Medulla oblongata (tissue), 1 donor: ENCODE results near the gene TGFBR3L.
"Not testable (repeated sequence)": the region's sequence is repeated elsewhere in the genome, so short reads cannot be mapped to it uniquely, and the experiment has no call there.

Source experiments
- DNase-seq: peaks from one replicate; pipeline ENCODE4 v3.0.0-alpha.2; 2015; ENCODE audit errors: extremely low spot score

The TGFBR3L gene

GRCh38 chr19:7959211-7959610, 44.6 kb downstream of the TGFBR3L start:
- no peak for DNase-seq

- not testable (repeated sequence) for DNase-seq
These were observed 46.5 kb downstream of the TGFBR3L start for GRCh38 chr19:7961082-7961481.

- no peak for DNase-seq
These were observed 47.4 kb downstream of the TGFBR3L start for GRCh38 chr19:7961920-7962626.

- DNase-seq = no peak
These were observed 48.1 kb downstream of the TGFBR3L start for GRCh38 chr19:7962644-7963268.

GRCh38 chr19:7963566-7963965, 48.9 kb downstream of the TGFBR3L start:
- no peak for DNase-seq

GRCh38 chr19:7965259-7965841, 50.7 kb downstream of the TGFBR3L start:
- DNase-seq = no peak

GRCh38 chr19:7965921-7966665, 51.5 kb downstream of the TGFBR3L start:
- DNase-seq = no peak

GRCh38 chr19:7968008-7968795, 53.6 kb downstream of the TGFBR3L start:
- DNase-seq = no peak
